PFSK-1 (cell line): Measurements from ENCODE around the gene FYN.

ENCODE experiments used
- FOXP2 ChIP-seq: optimal IDR thresholded peaks from 2 replicates; pipeline ENCODE3; 2011; ENCODE audit warnings: borderline replicate concordance, control low read depth, inconsistent platforms; ENCODE audit not compliant: insufficient read depth; ENCODE audit errors: extremely low read length, extremely low read depth
- POLR2AphosphoS5 ChIP-seq: IDR thresholded peaks from 2 replicates; pipeline ENCODE4 v1.6.1; 2012; ENCODE audit warnings: low read depth, mild to moderate bottlenecking, control low read depth, low read length, moderate library complexity
- REST ChIP-seq, 2 experiments: IDR thresholded peaks; 2 replicates each; pipeline versions ENCODE4 v1.6.1 to v1.8.0; 2011 to 2012; ENCODE audit warnings: low read depth in 2 of 2, low read length in 2 of 2, control low read depth in 1 of 2, inconsistent platforms in 1 of 2, mild to moderate bottlenecking in 1 of 2, moderate library complexity in 1 of 2; ENCODE audit not compliant: insufficient read depth in 1 of 2

- no peak for TF ChIP-seq POLR2AphosphoS5
- TF ChIP-seq FOXP2, result no peak
- TF ChIP-seq REST (IDR thresholded peaks at IDR 0.05; ENCODE audit: insufficient read depth in 1 of 2, low read depth in 2 of 2, low read length in 2 of 2), result no peak
Measured at GRCh38 chr6:111837641-111838500, 35.4 kb downstream of the FYN start.
